ENCODE measurements around the gene FMN1.

- TF ChIP-seq CTCF (IDR thresholded peaks at IDR 0.05; ENCODE audit: poor library complexity, severe bottlenecking) (no peak), POLR2AphosphoS5 (IDR thresholded peaks at IDR 0.05) (no peak), MXI1 (conservative IDR thresholded peaks at IDR 0.05; ENCODE audit: poor library complexity, severe bottlenecking) (no peak), EZH2 (IDR thresholded peaks at IDR 0.05; ENCODE audit: borderline replicate concordance, insufficient read depth, low read length, poor library complexity, severe bottlenecking) (no peak)
- TF ChIP-seq, protein P1, sequence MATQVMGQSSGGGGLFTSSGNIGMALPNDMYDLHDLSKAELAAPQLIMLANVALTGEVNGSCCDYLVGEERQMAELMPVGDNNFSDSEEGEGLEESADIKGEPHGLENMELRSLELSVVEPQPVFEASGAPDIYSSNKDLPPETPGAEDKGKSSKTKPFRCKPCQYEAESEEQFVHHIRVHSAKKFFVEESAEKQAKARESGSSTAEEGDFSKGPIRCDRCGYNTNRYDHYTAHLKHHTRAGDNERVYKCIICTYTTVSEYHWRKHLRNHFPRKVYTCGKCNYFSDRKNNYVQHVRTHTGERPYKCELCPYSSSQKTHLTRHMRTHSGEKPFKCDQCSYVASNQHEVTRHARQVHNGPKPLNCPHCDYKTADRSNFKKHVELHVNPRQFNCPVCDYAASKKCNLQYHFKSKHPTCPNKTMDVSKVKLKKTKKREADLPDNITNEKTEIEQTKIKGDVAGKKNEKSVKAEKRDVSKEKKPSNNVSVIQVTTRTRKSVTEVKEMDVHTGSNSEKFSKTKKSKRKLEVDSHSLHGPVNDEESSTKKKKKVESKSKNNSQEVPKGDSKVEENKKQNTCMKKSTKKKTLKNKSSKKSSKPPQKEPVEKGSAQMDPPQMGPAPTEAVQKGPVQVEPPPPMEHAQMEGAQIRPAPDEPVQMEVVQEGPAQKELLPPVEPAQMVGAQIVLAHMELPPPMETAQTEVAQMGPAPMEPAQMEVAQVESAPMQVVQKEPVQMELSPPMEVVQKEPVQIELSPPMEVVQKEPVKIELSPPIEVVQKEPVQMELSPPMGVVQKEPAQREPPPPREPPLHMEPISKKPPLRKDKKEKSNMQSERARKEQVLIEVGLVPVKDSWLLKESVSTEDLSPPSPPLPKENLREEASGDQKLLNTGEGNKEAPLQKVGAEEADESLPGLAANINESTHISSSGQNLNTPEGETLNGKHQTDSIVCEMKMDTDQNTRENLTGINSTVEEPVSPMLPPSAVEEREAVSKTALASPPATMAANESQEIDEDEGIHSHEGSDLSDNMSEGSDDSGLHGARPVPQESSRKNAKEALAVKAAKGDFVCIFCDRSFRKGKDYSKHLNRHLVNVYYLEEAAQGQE (IDR thresholded peaks at IDR 0.05; ENCODE audit: borderline replicate concordance) = no peak
Observed at GRCh38 chr15:32888221-32888761, 306.2 kb downstream of the FMN1 start.
